Endometrial microvascular endothelial cells (primary cell): ENCODE measurements around the gene LEPR. TPM values are rescaled to one million over a fixed set of nuclear protein-coding genes. Genes with fewer than 3 reads are reported as not detected.
"Not testable (repeated sequence)": the region's sequence is repeated elsewhere in the genome, so short reads cannot be mapped to it uniquely, and the experiment has no call there.

Experiments used
- in situ Hi-C: cut with HindIII; loops from 2 replicates; pipeline ENCODE4 v1.10.0; 2017; ENCODE audit warnings: low sequenced_read_pairs, low pct_unique_long_range_greater_than_20kb; ENCODE audit errors: inconsistent ontology term
- total RNA-seq: library from RNA; depleted of rRNA; stranded (reverse); fragments of >200 nt; gene quantifications from one replicate; pipeline ENCODE4 v1.2.3, GENCODE V29; 2015; ENCODE audit errors: inconsistent ontology term

Gene LEPR
- total RNA-seq, 1 donor from 2014 or later, result 26.4 TPM

GRCh38 chr1:65465837-65466236 lies 45.4 kb downstream of the LEPR start:
- in situ Hi-C loops, result not testable (repeated sequence)

- in situ Hi-C loops, result no loop called here
These were observed 47.1 kb downstream of the LEPR start for GRCh38 chr1:65467536-65467935.

- in situ Hi-C loops, result no loop called here
These were observed 48.8 kb downstream of the LEPR start for GRCh38 chr1:65469126-65469888.

GRCh38 chr1:65469889-65470340 lies 49.4 kb downstream of the LEPR start:
- in situ Hi-C loops, result no loop called here

Other genes starting within 250 kb of the LEPR start
- 3.1 TPM for gene DNAJC6, start 111.1 kb upstream of the LEPR start, total RNA-seq
- 58.3 TPM for gene LEPROT, start within 50 bp of the LEPR start, total RNA-seq